Mesothelial cell of epicardium (in vitro differentiated cells): ENCODE data around the gene COL4A1. TPM values are rescaled to one million over a fixed set of nuclear protein-coding genes. Genes with fewer than 3 reads are reported as not detected.

ENCODE experiments used
- DNase-seq, 2 experiments: peaks; one replicate each; pipeline ENCODE4 v3.0.0; 2021; ENCODE audit warnings: low spot score in 2 of 2; ENCODE audit not compliant: unreplicated experiment in 2 of 2
- H3K27ac Mint-ChIP-seq: 2 replicates; pipeline ENCODE4 v1.8.0; 2021; ENCODE audit warnings: mixed read lengths
- H3K27me3 Mint-ChIP-seq: 2 replicates; pipeline ENCODE4 v1.8.0; 2021; ENCODE audit warnings: low read depth, mixed read lengths
- H3K36me3 Mint-ChIP-seq: 2 replicates; pipeline ENCODE4 v1.8.0; 2021; ENCODE audit warnings: mixed read lengths
- H3K4me1 Mint-ChIP-seq: 2 replicates; pipeline ENCODE4 v1.8.0; 2021; ENCODE audit warnings: mixed read lengths
- H3K4me3 Mint-ChIP-seq: 2 replicates; pipeline ENCODE4 v1.8.0; 2021; ENCODE audit warnings: mild to moderate bottlenecking, moderate library complexity, mixed read lengths
- H3K9me3 Mint-ChIP-seq: 2 replicates; pipeline ENCODE4 v1.8.0; 2021; ENCODE audit warnings: mixed read lengths
- total RNA-seq: library from RNA; stranded (reverse); gene quantifications from 3 replicates; pipeline ENCODE4 v1.2.1, GENCODE V29; 2021
- TF ChIP-seq, protein P1 (sequence below): fragments of 200-600 bp; sonication (generic); IDR thresholded peaks from one replicate; pipeline ENCODE4 v1.5.0; 2021; ENCODE audit warnings: antibody characterized with exemption; ENCODE audit not compliant: unreplicated experiment

Gene COL4A1
- total RNA-seq, 1 donor from 2014 or later: 362 TPM

DNA sequence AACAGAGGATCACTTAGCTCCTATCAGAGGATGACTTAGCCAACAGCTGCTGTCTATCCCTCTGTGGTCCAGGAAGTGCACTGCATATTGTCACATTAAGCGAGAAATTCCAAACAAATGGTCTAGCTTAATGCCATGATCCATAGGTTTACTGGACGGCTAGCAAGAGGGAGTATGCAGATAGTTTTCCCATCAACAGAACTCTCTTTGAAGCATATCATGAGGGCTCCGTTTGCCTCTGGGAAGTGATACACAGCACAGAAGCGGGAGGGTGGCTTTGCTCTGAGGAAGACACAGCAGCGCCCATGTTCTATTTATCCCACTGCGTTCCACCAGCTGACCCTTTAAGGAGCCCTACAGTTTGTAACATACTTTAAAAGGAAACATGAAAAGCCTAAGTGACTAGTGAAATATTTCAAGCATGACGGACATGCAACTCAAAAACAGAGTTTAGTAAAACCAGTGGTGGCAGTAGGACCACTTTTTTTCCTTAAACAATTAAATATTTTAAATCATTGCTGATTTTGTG, 52.7 kb downstream of the COL4A1 start:
- TF ChIP-seq, protein P1, sequence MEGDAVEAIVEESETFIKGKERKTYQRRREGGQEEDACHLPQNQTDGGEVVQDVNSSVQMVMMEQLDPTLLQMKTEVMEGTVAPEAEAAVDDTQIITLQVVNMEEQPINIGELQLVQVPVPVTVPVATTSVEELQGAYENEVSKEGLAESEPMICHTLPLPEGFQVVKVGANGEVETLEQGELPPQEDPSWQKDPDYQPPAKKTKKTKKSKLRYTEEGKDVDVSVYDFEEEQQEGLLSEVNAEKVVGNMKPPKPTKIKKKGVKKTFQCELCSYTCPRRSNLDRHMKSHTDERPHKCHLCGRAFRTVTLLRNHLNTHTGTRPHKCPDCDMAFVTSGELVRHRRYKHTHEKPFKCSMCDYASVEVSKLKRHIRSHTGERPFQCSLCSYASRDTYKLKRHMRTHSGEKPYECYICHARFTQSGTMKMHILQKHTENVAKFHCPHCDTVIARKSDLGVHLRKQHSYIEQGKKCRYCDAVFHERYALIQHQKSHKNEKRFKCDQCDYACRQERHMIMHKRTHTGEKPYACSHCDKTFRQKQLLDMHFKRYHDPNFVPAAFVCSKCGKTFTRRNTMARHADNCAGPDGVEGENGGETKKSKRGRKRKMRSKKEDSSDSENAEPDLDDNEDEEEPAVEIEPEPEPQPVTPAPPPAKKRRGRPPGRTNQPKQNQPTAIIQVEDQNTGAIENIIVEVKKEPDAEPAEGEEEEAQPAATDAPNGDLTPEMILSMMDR: no peak
- no peak overlapping the region for H3K4me3 Mint-ChIP-seq
- no peaks in the 10 kb centered on the region for H3K36me3 Mint-ChIP-seq
- no peaks in the 10 kb centered on the region for H3K9me3 Mint-ChIP-seq
- H3K4me1 Mint-ChIP-seq: peaks cover 33% of the 10 kb centered on the region
- no peak for DNase-seq
- no peaks in the 10 kb centered on the region for H3K27me3 Mint-ChIP-seq
- peak overlapping the region; percentile 58 for H3K27ac Mint-ChIP-seq

DNA sequence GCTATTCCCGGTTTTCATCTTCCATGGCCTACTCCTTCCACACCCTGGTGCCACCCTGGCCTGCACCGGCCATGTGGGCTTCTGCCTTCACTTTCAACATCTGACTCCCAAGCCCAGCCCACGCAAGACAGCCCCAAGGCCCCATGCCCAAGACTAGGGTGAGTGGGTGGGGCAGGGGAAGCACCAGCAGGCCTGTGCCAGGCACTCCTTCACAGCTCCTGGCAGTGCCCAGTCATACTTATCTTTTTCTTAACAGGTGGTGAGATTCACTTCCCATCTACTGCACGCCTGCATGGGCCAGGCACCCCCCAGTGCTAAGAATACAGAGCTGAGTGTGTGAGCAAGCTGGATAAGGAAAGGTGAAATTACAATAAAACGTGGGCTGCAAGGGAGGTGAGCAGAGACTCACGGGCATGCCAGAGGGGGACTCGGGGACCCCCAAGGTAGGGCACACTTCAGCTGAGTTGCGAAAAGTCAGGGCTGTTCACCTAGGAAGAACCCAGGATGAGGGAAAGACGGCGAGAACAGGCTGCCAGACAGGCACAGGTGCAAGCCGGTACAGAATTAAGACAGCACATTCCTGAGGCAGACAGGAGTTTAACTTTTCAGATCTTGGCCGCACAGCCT, 55.7 kb downstream of the COL4A1 start:
- Mint-ChIP-seq H3K36me3 (no peaks in the 10 kb centered on the region), H3K27ac (peak overlapping the region; percentile 84), H3K27me3 (no peaks in the 10 kb centered on the region), H3K4me3 (no peak overlapping the region), H3K4me1 (peaks cover 53% of the 10 kb centered on the region), H3K9me3 (no peaks in the 10 kb centered on the region)
- DNase-seq: peak in 1 of 2 experiments; percentile 36
- TF ChIP-seq, protein P1: no peak

DNA sequence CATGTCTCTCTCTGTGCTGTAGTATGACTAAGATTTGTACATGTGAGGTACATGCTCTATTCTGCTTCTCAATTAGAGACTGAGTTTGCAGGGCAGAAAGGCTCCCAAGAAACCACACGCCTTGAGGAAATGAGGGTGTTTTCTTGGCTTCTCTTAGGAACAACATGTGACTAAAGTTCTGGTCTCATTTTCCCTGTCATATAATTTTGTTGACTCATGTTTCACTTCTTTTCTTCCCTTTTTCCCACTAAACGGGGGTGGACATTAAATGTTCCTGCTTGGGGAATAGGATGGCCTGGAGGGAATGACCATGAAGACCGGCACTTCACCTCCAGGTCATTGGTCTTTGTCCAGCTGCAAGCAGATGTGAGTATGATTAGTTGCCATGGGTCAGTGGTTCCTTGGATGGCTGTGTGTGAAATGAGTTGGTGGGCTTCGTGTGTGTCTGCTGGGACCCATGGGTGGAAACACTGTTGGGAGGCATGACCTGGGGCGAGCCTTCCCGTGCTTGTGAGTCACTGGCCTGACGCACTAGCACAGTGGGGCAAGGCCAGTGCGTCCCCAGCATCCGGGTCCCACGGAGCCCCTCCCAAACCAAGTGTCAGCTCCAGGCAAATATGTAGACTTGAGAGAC, 56.6 kb downstream of the COL4A1 start:
- H3K4me1 Mint-ChIP-seq: peaks cover 53% of the 10 kb centered on the region
- peak in 1 of 2 experiments; percentile 35 for DNase-seq
- TF ChIP-seq, protein P1: no peak
- H3K36me3 Mint-ChIP-seq: no peaks in the 10 kb centered on the region
- no peaks in the 10 kb centered on the region for H3K27me3 Mint-ChIP-seq
- H3K4me3 Mint-ChIP-seq: no peak overlapping the region
- no peaks in the 10 kb centered on the region for H3K9me3 Mint-ChIP-seq
- H3K27ac Mint-ChIP-seq: peak overlapping the region; percentile 84

DNA sequence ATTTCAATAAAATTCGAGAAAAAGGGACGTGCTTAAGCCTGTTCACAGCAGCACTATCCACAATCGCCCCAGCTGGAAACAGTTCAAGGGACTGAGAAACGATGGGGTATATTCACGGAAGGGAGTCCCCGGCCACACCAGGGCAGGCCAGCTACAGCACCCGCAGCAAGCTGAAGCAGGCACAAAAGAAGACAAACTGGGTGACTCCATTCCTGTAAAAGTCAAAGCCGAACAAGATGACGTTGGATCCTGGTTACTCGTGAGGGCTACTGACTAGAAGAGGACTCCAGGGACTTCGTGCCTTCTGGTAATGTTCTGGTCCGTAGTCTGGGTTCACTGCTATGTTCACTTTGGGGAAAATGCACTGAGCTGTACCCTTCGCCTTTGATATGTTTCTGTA, 57.6 kb downstream of the COL4A1 start:
- Mint-ChIP-seq H3K4me3 (no peak overlapping the region), H3K27ac (peak overlapping the region; percentile 84), H3K27me3 (no peaks in the 10 kb centered on the region), H3K4me1 (peaks cover 48% of the 10 kb centered on the region), H3K9me3 (no peaks in the 10 kb centered on the region), H3K36me3 (no peaks in the 10 kb centered on the region)
- TF ChIP-seq, protein P1: no peak
- no peak for DNase-seq

DNA sequence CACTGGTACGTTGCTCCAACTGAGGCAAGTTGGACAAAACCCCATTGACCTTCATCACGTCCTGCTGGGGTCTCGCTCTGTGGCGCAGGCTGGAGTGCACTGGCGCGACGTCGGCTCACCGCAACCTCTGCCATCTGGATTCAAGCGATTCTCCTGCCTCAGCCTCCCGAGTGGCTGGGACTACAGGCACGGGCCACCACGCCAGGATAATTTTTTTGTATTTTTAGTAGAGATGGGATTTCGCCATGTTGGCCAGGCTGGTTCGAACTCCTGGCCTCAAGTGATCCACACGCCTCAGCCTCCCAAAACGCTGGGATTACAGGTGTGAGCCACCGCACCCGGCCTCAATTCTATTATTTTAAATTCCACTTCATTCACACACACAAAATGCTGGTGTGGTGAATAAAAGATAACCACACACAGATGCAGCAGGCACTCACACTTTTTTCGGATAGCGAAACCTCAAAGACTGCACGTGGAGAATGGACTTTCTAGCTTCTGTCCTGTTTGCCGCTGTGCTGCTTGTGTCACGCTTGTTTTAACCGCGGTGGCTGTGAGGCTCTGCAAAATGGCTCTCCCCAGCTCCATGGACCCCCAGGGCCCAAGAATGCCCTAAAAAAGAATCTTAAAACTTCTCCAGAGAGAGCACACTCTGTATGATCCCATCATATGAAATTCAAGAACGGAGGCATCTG, 58.4 kb downstream of the COL4A1 start:
- Mint-ChIP-seq H3K4me1 (peaks cover 48% of the 10 kb centered on the region), H3K27me3 (no peaks in the 10 kb centered on the region), H3K9me3 (no peaks in the 10 kb centered on the region), H3K27ac (peak overlapping the region; percentile 89), H3K4me3 (no peak overlapping the region), H3K36me3 (no peaks in the 10 kb centered on the region)
- DNase-seq: peak in 1 of 2 experiments; percentile 32
- TF ChIP-seq, protein P1: no peak
